HEK293 (cell line): Measurements from ENCODE around the gene SLC38A5.

ENCODE experiments used
- BCL11A ChIP-seq: fragments of 450-650 bp; formaldehyde crosslinking; IDR thresholded peaks from 2 replicates; pipeline ENCODE4 v1.5.1; 2016; ENCODE audit warnings: low read depth, missing biosample characterization, missing genetic modification characterization
- CTCF ChIP-seq: fragments of 450-650 bp; formaldehyde crosslinking; IDR thresholded peaks from 2 replicates; pipeline ENCODE4 v1.5.1; 2016; ENCODE audit warnings: missing biosample characterization, missing genetic modification characterization
- REST ChIP-seq: fragments of 450-650 bp; formaldehyde crosslinking; IDR thresholded peaks from 2 replicates; pipeline ENCODE4 v1.5.1; 2016; ENCODE audit warnings: missing biosample characterization, missing genetic modification characterization
- TCF7L2 ChIP-seq: IDR thresholded peaks from 2 replicates; pipeline ENCODE4 v1.6.1; 2011; ENCODE audit warnings: low read depth, mild to moderate bottlenecking, inconsistent platforms, low read length, moderate library complexity, borderline replicate concordance
- ZNF121 ChIP-seq: fragments of 450-650 bp; formaldehyde crosslinking; IDR thresholded peaks from 2 replicates; pipeline ENCODE4 v1.5.1; 2016; ENCODE audit warnings: missing biosample characterization, missing genetic modification characterization
- ZNF274 ChIP-seq, 2 experiments: fragments of 200-500 bp in 1 of 2; fragments of 450-650 bp in 1 of 2; sonication (Bioruptor generic) in 1 of 2; formaldehyde crosslinking in 1 of 2; IDR thresholded peaks; 2 replicates each; pipeline versions ENCODE4 v1.5.1 to v1.6.1; 2014 to 2016; ENCODE audit warnings: borderline replicate concordance in 1 of 2, inconsistent platforms in 1 of 2, low read length in 1 of 2, missing biosample characterization in 1 of 2, missing genetic modification characterization in 1 of 2
- ZNF280D ChIP-seq: fragments of 450-650 bp; formaldehyde crosslinking; IDR thresholded peaks from 2 replicates; pipeline ENCODE4 v1.5.1; 2016; ENCODE audit warnings: missing biosample characterization, missing genetic modification characterization
- ZNF404 ChIP-seq: fragments of 450-650 bp; formaldehyde crosslinking; IDR thresholded peaks from 2 replicates; pipeline ENCODE4 v1.5.1; 2017; ENCODE audit warnings: missing biosample characterization, missing genetic modification characterization
- ZNF530 ChIP-seq: fragments of 450-650 bp; formaldehyde crosslinking; IDR thresholded peaks from 2 replicates; pipeline ENCODE4 v1.5.1; 2016; ENCODE audit warnings: low read depth, missing biosample characterization, missing genetic modification characterization
- ZNF626 ChIP-seq: fragments of 450-650 bp; sonication (Bioruptor Pico); formaldehyde crosslinking; IDR thresholded peaks from 2 replicates; pipeline ENCODE4 v1.5.1; 2018; ENCODE audit warnings: missing biosample characterization, missing genetic modification characterization, inconsistent platforms
- ZNF639 ChIP-seq: fragments of 450-650 bp; formaldehyde crosslinking; IDR thresholded peaks from 2 replicates; pipeline ENCODE4 v1.5.1; 2016; ENCODE audit warnings: missing biosample characterization, missing genetic modification characterization

GRCh38 chrX:48509245-48509590 lies 39.2 kb upstream of the SLC38A5 start:
- TF ChIP-seq BCL11A (tag by site-specific recombination) (no peak), CTCF (tag by site-specific recombination) (no peak), REST (tag by site-specific recombination) (no peak), ZNF639 (no peak), ZNF274 (IDR thresholded peaks at IDR 0.05; ENCODE audit: low read length) (no peak), ZNF274 (tag by site-specific recombination; IDR thresholded peaks at IDR 0.05; ENCODE audit: borderline replicate concordance) (no peak), ZNF530 (no peak), ZNF121 (tag by site-specific recombination) (no peak), TCF7L2 (no peak), ZNF404 (no peak), ZNF626 (no peak), ZNF280D (no peak)
